H1 (cell line): Measurements from ENCODE around the gene FAT2.

ENCODE experiments used
- BACH1 ChIP-seq: IDR thresholded peaks from 2 replicates; pipeline ENCODE4 v1.6.1; 2012; ENCODE audit warnings: low read length, improper control_type of control experiment
- CHD2 ChIP-seq: IDR thresholded peaks from 2 replicates; pipeline ENCODE4 v1.6.1; 2012; ENCODE audit warnings: low read length, improper control_type of control experiment
- EZH2 ChIP-seq: fragments of 200-600 bp; sonication (generic); IDR thresholded peaks from 2 replicates; pipeline ENCODE4 v1.7.1; 2012; ENCODE audit warnings: low read depth, mild to moderate bottlenecking, moderate library complexity, low read length, inconsistent platforms; ENCODE audit not compliant: severe bottlenecking
- POLR2AphosphoS5 ChIP-seq: IDR thresholded peaks from 2 replicates; pipeline ENCODE4 v1.6.1; 2011; ENCODE audit warnings: low read depth, low read length
- TF ChIP-seq, protein P1 (sequence below), 3 experiments: IDR thresholded peaks; 1 replicate in 2 of 3; 2 replicates in 1 of 3; pipeline versions ENCODE4 v1.5.1 to v1.6.1; 2011; ENCODE audit warnings: low read length in 3 of 3, mild to moderate bottlenecking in 3 of 3, inconsistent platforms in 2 of 3, low read depth in 1 of 3, moderate library complexity in 1 of 3; ENCODE audit not compliant: insufficient read depth in 1 of 3; ENCODE audit errors: control extremely low read depth in 1 of 3

DNA sequence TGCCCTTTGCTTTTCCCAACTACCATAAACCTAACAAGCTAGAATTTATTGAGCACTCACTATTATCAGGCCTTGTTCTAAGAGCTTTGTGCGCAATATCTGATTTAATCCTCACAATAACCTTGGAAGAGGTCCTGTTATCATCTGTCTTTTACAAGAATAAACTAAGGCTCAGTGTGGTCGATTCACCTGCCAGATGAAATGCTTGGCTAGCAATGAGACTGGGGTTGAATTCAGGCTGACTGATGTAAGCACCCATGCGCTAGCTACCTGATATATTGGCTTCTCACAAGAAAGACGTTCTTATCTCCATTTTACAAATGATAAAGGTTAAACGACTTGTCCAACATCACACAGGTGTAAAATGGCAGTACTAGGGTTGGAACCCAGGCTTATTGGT is 37.4 kb downstream of the FAT2 start:
- TF ChIP-seq POLR2AphosphoS5 = no peak
- TF ChIP-seq, protein P1, sequence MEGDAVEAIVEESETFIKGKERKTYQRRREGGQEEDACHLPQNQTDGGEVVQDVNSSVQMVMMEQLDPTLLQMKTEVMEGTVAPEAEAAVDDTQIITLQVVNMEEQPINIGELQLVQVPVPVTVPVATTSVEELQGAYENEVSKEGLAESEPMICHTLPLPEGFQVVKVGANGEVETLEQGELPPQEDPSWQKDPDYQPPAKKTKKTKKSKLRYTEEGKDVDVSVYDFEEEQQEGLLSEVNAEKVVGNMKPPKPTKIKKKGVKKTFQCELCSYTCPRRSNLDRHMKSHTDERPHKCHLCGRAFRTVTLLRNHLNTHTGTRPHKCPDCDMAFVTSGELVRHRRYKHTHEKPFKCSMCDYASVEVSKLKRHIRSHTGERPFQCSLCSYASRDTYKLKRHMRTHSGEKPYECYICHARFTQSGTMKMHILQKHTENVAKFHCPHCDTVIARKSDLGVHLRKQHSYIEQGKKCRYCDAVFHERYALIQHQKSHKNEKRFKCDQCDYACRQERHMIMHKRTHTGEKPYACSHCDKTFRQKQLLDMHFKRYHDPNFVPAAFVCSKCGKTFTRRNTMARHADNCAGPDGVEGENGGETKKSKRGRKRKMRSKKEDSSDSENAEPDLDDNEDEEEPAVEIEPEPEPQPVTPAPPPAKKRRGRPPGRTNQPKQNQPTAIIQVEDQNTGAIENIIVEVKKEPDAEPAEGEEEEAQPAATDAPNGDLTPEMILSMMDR (IDR thresholded peaks at IDR 0.05; ENCODE audit: control extremely low read depth in 1 of 3, insufficient read depth in 1 of 3, low read depth in 1 of 3, low read length in 3 of 3) = no peak
- TF ChIP-seq CHD2 = no peak
- TF ChIP-seq BACH1 = no peak
- TF ChIP-seq EZH2 = no peak
